ENCODE measurements around the gene GPT2. TPM values are rescaled to one million over a fixed set of nuclear protein-coding genes. Genes with fewer than 3 reads are reported as not detected.

The GPT2 gene
- total and polyA plus RNA-seq, 2 donors (not counting 3 experiments of a cell fraction or from before 2014, with no cell fraction given): 10.8 to 17.9 TPM

- Histone ChIP-seq H3K9me1 (replicated peaks; ENCODE audit: control insufficient read depth, extremely low read depth, insufficient read depth, low read length) (no peaks in the 10 kb centered on the region), H3K4me3 (replicated peaks in 1 of 3; ENCODE audit: insufficient read depth in 1 of 3, low read depth in 1 of 3, low read length in 3 of 3) (no peak overlapping the region), H3K9ac (replicated peaks; ENCODE audit: extremely low read depth, insufficient read depth, low read length) (no peak overlapping the region), H3K9me3 (replicated peaks; ENCODE audit: control insufficient read depth, insufficient read depth, low read length) (no peaks in the 10 kb centered on the region), H3K27me3 (ENCODE audit: control insufficient read depth in 2 of 2, insufficient read depth in 2 of 2, low read length in 2 of 2) (no peaks in the 10 kb centered on the region), H2AFZ (ENCODE audit: low read depth, low read length) (no peak overlapping the region), H3K79me2 (ENCODE audit: control insufficient read depth, insufficient read depth, low read length) (no peaks in the 10 kb centered on the region), H3K4me1 (ENCODE audit: control insufficient read depth, extremely low read depth, insufficient read depth, low read length) (no peaks in the 10 kb centered on the region), H3K36me3 (ENCODE audit: control insufficient read depth in 2 of 2, extremely low read depth in 1 of 2, insufficient read depth in 2 of 2, low read length in 2 of 2) (peaks cover 0 to 3% of the 10 kb centered on the region in 2 experiments), H4K20me1 (replicated peaks; ENCODE audit: control insufficient read depth, extremely low read depth, insufficient read depth, low read length) (no peaks in the 10 kb centered on the region), H3K4me2 (ENCODE audit: insufficient read depth, low read length) (no peak overlapping the region), H3K27ac (ENCODE audit: insufficient read depth, low read depth, low read length) (no peak overlapping the region)
- intact Hi-C loops (cut with micrococcal nuclease): no loop called here
- FAIRE-seq: no peak
- DNase-seq (ENCODE audit: low read depth, low spot score): no peak
- no TSS peak for BruUV-seq (replicated peaks)
- TF ChIP-seq FOS (IDR thresholded peaks at IDR 0.05; ENCODE audit: borderline replicate concordance, insufficient read depth, low read length) (no peak), MYC (IDR thresholded peaks at IDR 0.05; ENCODE audit: low read depth, low read length) (no peak), POLR2A (IDR thresholded peaks at IDR 0.05; ENCODE audit: low read depth, low read length) (no peak), MAX (IDR thresholded peaks at IDR 0.05; ENCODE audit: insufficient read depth, insufficient read length) (no peak), CTCF (IDR thresholded peaks at IDR 0.05; ENCODE audit: extremely low read depth in 1 of 2, insufficient read depth in 1 of 2, low read depth in 1 of 2, low read length in 2 of 2) (no peak), EZH2 (IDR thresholded peaks at IDR 0.05; ENCODE audit: borderline replicate concordance, low read depth, low read length, severe bottlenecking) (no peak), GATA2 (IDR thresholded peaks at IDR 0.05; ENCODE audit: insufficient read depth, insufficient read length, low read depth, low read length) (no peak), POLR2AphosphoS5 (IDR thresholded peaks at IDR 0.05; ENCODE audit: insufficient read depth, low read depth, low read length) (no peak), JUN (IDR thresholded peaks at IDR 0.05; ENCODE audit: borderline replicate concordance, insufficient read depth, insufficient read length, low read depth) (no peak)
- ChIA-PET POLR2A (no interaction called here), CTCF (interaction anchor here (0.6 to 12.9 kb wide), 7 partner anchors 17 to 233 kb away, joined by 3 to 401 read pairs (median 3); no protein-coding TSS in a partner anchor)
- dilution Hi-C loops (cut with MboI; ENCODE audit: extremely low pct_ligation_motif_present, low sequenced_read_pairs): no loop called here
These were observed 22.3 kb downstream of the GPT2 start for GRCh38 chr16:46906360-46907060.

Data from endothelial cell of umbilical vein (primary cell).